ENCODE results near the gene FIBP.

Gene FIBP

DNA sequence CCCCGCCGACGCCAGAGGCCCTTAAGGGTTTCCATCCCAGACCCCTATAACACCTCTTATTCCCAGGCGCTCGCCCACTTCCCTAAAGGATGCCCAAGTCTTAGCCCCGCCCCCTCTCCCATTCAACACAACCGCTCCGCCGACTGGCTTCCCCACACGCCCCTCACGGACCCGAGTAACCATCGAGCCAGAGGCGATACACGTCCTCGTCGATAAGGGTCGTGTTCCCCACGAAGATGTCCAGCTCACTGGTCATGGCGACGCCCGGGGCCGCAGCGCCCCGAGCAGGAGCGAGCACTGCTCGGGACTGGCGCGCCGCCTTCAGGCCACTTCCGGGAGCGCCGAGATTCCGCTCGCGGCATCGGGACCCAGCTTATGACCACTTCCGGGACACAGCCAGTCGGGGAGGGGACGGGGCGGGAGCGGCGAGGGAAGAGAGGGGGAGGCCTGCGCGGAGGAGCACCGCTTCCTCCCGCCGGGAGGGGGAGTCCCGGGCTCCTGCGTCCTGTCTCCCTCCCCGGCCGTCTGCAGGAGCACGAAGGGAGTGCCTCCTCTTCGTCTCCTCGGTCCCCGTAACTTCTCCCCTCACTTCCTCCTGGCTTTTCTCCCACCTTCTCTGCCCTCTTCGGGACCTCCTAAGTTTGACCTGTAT lies at the start of gene FIBP:
FIBP (minus strand) TSS at position 309 of the 652 bp plus-strand sequence; CDS start at position 256, 53 bp downstream.
- DNase-seq = peak; percentile 94

DNA sequence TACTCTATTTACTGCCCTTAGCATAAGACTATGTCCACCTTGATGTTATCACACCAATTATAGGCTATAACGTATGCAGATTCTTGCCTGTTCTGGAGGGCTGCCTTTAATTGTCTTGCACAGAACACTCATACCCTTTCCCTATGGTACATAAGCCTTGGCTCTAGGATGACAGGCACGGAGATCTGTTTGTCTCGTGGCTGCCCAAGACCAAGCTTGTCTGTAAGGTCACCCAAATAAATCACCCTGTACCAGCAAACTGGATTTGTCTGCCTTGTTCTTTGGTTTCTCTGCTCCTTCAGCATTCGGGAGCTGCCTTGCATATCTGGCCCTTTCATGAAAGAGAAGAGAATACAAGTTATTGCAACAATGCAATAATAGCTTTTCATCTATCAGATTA lies 49.5 kb upstream of the FIBP start:
- DNase-seq = no peak

DNA sequence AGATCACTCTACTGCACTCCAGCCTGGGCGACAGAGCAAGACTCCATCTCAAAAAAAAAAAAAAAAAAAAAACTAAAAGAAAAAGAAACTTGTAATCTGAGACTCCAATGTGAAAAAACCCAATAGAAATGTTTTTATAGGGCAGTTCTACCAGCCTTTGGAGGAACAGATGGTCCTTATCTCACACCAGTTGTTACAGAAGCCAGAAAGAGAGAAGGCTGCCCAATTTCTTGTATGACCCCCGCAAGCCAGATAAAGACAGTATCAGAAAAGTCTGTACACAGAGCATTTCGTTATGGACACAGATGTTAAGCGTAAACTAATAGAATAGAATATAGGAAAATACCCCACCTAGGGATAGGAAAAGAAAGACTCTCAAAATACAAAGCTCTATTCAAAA lies 45.7 kb upstream of the FIBP start:
- DNase-seq = no peak

DNA sequence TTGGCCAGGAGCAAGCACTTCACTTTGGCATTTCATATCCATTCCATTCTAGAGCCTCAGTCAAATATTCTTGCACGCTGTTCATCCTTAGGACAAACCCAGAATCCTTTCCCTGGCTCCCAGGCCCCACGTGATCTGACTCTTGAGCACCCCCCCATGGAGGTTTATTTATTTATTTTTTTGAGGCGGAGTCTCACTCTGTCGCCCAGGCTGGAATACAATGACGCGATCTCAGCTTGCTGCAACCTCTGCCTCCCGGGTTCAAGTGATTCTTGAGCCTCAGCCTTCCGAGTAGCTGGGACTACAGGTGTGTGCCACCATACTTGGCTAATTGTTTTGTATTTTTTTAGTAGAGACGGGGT lies 44.3 kb upstream of the FIBP start:
- DNase-seq = no peak

DNA sequence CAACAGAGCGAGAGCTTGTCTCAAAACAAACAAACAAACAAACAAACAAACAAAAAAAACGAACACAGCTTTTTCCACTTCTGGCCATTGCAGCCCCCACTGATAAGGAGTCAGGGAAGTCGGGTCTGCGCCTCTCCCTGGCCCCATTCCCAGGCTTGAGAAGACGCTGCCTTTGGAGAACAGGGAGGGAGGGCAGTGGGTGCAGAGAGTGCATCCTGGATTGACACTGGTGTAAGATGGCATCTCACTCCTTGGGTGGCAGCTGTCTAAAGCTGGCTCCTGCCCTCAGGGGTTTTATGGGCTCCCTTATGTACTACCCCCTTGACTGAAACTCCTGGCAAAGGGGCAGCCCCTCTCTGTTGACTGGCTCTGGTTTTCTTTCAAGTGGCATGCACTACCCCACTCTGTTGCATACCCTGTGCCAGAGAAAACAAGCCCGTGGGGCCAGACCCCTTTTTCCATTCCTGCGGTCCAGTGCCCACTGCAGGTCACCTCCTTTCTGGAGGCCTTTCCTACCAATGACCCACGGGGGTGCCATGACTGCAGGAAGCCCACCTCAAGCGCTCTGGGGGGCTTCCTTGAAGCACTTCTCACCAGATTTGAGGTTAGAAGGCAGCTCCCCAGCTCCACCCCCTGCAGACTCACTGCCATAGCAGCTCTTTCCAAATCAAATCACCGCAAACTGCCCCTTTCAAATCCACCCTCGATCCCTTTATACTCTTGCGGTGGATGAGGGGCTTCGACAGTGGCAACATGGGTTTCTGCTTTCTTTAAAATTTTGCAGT lies 43.7 kb upstream of the FIBP start:
- no peak for DNase-seq

DNA sequence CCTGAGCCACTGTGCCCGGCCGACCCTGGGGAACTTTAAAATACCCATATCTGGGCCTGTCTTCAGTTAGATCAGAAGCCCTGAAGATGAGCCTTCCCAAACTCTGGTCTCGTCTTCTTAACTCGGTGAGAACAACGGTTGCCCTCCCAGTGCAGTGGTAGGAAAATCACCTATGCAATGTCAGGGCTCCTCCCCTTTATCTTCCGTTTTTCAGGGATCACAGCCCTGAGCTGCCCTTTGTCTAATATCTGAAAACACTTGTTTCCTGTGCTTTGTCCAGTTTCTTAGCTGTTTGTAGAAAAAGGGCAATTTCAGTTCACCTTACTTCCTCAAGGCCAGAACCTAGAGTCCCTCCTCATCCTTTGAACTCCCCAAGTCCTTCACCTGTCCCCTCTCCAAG lies 40.4 kb upstream of the FIBP start:
- no peak for DNase-seq

DNA sequence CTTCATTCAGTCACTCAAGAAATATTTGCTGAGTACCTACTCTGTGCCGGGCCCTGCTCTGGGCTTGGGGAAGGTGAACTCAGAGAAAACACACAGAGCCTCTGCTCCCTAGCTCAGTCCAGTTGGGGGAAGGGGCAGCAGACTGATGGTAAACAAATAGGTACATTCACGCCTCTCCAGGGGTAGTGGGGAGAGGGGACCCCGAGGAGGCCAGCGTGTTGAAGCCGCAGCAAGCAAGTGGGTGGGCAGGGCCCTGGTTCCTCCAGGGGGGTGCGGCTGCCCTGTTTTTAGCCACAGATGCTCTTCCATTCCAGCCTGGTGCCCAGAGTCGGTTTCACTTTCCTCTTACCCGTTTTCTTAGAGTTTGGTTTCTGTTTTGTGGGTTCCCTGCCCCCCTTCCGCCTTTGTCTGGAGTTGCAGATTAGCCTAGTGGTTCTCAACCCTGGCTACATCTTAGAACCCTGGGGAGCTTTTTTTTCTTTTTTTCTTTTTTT lies 39.7 kb upstream of the FIBP start:
- no peak for DNase-seq

DNA sequence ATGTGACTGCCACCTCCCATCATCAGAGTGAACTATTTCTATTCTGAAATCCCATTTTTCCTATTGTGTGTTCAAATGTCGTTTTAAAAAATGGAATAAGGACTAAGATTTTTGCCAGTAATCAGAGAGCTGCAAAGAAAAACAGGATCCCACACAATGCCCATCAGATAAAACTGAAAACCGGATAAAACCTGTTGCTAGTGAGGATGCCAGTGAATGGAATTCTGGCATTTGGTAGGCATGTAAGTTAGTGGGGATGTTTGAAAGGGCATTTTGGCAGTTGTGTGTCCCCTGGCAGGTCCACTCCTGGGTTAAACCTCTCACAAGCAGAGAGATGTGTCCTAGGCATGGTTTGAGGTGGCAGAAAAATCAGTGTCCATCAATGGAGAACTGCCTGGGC lies 37.1 kb upstream of the FIBP start:
- no peak for DNase-seq

DNA sequence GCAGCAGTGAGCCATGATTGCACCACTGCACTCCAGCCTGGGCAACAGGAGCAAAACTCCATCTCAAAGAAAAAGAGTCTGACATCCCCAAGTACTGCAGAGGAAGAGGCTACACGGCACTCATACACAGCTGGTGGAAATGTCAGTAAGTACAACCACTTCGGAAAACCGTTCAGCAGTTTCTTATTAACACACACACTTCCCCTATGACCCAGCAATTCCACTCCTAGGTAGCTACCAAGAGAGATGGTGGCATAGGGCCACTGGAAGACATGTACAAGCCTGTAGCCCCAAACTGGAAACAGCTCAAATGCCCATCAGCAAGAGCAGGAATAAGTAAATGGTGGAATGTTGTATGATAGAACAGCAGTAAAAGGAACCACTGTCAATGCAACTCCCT lies 34.3 kb upstream of the FIBP start:
- no peak for DNase-seq

DNA sequence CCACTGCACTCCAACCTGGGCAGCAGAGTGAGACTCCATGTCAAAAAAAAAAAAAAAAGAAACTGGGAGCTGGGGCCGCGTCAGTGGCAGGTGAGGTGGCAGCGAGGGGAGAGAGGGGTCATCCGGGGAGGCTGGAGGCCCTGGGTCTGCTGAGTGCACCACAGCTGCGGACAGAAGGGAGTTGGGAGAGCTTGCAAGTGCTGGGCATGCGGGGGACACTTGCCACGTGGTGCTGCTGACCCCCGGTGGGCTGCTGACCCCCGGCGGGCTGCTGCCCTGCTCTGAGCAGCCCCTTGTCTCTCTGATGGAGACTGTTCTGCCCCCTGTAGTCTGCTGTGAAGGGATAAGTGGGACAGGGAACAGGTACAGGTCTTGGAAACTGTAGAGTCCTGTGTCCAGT lies 33.6 kb upstream of the FIBP start:
- DNase-seq = no peak

DNA sequence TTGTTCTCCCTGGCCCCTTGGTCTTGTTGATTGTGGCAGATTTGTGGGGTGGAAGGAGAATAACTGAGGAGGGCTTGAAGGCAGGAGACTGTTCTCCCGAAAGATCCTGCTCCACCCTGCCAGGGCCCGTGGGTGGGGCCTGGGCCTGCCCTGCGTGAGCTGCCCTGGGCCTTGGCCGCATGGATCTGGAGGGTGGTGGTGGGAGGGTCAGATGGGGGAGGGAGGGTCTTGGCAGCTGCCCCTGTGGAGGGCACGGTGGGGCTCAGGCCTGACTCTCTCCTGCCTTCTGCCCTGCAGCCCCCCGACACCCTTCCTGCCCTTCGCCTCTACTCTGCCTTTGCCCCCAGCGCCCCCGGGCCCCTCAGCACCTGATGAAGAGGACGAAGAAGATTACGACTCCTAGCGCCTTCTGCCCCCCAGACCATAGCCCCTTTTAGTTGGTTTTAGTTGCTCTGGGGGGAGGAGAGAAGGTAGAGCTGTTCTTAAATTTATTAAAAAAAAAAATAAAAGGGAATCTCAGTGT lies 32.8 kb upstream of the FIBP start:
- DNase-seq = no peak

DNA sequence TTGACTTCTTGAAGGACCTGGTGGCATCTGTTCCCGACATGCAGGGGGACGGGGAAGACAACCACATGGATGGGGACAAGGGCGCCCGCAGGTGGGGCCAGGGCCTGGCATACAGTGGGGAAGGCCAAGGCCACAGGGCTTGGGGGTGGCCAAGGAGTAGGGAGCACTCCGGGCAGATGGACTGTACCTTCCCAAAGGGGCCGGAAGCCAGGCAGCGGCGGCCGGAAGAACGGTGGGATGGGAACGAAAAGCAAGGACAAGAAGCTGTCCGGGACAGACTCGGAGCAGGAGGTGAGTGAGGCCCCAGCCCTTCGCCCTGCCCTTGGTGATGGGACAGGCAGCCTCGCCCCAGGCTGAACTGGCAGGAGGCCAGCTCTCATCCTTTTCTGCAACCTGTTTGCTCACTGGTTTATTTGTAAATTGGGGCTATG lies 32.1 kb upstream of the FIBP start:
- DNase-seq = no peak

DNA sequence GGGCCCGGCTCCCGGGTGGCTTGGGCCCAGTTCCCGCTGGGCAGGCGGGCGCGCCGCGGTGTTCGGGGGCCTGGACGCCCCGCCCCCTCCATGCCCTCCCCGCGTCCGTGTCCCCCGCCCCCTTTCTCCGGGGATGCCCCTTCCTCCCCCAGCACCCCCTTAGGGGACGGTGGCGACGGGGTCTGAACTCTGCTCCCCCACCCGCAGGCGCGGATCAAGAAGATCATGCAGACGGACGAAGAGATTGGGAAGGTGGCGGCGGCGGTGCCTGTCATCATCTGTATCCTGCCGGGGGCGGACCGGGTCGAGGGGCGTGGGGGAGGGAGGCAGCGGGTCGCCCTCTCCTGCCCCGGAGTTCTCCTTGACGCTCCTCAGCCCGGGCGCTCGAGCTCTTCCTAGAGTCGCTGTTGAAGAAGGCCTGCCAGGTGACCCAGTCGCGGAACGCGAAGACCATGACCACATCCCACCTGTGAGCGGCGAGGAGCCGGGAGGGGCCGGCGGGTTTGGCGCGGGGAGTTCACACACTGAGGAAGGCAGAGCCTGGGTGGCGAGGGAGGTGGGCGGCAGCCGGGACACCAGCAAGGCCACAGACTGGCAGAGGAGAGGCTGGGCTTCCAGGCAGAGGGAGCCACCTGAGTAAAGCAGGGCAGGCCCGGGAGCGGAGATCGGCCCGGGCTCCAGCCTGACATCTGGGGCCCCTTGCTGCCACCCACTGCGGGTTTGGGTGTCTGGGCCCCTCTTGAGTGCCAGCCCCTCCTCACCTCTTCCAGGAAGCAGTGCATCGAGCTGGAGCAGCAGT lies 31.5 kb upstream of the FIBP start:
- DNase-seq = no peak

DNA sequence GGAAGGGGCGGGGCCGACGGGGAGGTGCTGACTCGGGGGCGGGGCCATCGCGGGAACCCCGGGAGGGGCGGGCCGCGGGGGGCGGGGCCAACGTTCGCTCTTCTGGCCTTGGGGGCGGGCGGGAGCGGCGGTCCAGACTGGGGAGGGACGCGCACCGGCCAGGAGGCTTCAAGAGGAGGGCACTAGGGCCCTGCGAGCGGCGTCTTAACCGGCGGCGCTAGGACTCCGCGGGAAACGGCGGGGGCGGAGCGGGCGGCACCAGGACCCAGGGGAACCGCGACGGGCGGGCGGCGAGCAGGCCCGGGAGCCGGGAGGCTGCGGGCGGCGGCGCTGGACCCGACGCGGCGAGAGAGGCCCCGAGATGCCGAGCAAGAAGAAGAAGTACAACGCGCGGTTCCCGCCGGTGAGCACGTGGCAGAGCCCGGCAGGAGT lies 30.9 kb upstream of the FIBP start, which contains the start of gene DRAP1:
DRAP1 (plus strand) TSS at position 286 of the 432 bp plus-strand sequence; CDS start at position 362, 76 bp downstream.
- peak; percentile 97 for DNase-seq

DNA sequence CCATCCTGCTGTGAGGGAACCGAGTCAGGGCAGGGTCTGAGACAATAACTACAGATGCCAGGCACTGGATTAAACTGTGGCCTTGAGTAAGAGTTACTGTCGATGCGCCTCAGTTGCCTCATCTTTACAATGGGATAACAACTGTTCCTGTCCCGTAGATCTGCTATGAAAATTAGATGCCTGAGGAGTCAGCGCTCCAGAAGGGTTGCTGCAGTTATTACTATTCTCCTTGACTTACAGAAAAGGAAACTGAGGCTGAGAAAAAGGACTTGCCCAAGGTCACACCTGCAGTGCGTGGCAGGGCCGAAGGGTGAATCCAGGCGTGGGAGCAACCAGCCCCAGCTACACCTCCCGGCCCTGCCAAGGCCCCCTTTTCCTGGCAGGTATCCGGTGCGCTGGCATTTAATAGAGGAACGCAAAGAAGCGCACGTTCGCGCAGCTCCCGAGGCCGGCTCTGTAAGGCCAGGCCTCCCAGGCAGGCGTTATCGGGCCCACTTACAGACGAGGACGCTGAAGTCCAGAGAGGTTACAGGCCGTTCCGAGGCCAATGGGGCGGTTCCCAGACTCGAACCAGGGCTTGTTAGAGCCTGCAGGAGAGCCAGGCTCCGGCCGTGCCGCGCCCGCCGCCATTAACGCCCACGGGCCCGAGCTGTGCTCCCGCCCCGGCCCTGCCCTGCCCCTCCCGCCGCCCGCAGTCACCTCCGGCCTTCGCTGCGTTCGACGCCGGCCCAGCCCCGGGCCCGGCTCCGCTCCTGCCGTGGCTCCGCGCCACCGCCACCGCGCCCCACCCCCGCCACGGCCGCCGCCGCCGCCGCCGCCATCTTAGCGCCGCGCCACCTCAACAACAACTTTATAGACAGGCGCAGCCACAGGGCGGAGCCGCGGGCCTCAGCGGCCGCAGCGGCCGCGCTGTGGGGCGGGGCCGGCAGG lies 30.2 kb upstream of the FIBP start, which contains the start of gene C11orf68:
C11orf68 (minus strand) TSS at position 852 of the 930 bp plus-strand sequence; CDS start at position 821, 31 bp downstream.
- peak; percentile 42 for DNase-seq

DNA sequence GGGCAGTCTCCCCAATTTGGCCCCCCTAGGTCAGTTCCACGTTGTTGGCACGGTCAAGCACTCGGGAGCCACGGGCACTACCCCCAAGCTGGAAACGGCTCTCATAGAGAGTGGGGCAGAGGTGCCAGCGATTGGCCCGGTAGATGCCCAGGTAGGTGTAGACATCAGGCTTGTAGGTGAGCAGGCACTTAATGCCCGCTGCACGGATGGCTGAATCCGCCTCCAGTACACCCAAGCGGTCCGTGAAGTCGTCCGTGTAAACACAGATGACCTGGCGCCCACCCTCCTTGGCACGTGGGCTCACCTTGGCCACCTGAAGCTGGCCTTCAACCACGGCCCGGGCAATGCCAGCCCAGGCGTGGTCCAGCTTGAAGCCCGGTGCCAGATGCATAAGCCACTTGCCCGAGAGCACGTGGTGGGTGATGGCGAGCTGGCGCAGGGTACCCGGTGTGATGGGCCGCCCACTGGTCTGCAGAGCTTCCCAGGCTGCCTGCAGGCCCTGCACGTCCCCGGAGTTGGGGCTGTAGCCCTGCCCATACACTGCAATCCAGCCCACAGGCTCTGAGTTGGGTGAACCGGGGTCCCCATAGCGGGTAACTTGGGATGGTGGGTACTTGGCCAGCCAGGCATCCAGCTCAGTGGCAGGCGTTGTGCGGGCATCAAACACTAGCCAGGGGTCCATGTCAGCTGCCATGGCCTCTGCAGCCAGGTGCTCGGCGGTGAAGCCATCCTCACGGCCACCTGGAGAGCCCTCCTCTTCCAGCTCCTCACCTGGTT lies 29.4 kb upstream of the FIBP start:
- no peak for DNase-seq

DNA sequence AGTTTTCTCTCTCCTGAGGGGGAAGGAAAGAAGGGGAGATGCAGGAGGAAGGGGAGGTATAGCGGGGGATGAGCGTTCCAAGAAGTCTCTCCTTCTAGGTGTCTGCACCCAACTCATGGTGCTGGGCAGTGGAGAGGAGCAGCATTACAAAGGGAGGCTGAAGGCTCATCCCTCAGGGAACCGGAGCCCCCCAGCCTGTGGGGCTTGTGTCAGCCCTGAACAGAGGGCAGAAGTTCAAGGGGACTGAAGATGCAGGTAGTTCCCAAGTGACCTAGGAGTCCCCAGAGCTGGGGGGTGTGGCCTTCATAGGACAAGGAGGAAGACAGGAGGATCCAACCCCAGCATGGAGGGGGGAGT lies 28.8 kb upstream of the FIBP start:
- DNase-seq = no peak

DNA sequence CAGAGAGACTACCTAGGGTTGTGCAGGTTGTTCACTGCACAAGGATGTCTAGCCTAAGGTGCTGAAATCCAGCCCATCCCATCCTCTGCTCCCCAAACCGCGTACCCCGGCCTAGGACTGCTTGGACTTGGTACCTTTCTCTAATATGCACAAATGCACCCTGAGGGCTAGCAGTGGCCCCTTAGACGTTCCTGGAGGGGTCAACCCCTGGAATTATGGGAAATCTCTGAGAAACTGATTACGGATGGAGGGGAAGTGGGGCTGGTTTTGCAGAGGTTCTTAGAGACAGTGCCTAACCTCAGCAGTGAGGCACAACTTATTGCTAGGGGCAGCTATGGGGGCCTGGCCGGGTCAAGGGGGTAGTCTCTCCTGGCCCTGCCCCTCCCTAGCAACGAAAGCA lies 28.1 kb upstream of the FIBP start:
- no peak for DNase-seq

DNA sequence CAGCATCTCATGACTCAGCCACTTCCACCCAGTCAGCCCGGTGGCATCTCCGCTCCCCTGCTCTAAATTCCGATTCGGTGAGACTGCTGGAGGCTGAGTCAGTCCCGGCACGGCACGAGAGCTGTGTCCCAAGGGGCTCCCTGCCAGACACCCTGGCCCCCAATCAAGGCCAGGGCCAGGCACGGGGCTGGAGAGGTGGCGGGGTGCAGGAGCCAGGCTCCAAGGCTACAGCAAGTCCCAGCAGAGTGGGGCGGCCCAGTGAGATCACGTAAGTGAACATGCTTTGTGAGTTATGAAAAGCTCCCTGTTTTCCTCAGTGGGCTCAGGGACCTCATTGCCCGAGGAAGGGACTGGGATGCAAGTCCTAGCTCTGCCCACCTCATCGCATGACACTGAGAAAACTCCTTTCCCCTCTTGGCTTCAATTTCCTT lies 27.6 kb upstream of the FIBP start:
- DNase-seq = no peak

DNA sequence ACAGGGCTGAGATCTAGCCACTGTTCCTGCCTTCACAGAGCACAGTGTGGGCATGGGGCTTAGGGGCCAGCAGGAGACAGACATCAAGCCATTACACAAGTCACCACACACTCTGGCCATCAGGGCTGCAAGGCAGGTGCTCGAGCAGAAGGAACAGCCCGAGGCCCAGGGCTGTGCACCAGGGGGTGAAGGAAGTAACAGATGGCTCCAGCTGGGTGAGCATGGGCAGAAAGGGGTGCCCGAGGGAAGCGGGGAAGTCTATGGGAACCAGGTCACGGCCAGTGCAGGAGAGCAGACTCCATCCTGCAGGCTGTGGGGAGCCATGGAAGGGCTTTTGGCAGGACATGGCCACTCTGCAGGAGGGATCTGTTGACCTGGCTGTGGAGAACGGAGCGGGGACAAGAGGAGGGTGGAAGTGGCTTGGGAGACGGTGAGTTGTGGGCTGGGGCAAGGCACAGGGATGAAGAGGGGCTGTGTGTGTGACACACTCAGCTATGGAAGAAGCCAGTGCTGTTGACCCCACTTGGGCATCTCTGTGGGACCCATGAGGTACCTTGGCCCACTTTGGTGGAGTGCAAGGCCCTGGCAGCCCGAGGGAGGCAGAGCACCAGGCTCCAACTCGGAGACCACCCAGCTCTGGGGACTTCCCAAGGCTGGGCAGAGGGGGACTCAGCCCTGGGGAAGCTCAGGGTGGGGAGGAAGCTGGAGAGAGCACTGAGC lies 27.0 kb upstream of the FIBP start:
- DNase-seq = no peak

Data from NCI-H1105 treated with DMSO at 0.1 percent for 48 hours (cell line).